Smooth muscle cell of the brain vasculature (primary cell): ENCODE measurements around the gene PTTG2.

Experiments
- DNase-seq: peaks from one replicate; pipeline ENCODE4 v3.0.0-alpha.2; 2012; ENCODE audit warnings: low read depth, low spot score

The PTTG2 gene

GRCh38 chr4:38008571-38009021 is 48.4 kb downstream of the PTTG2 start:
- DNase-seq, result no peak

GRCh38 chr4:38009421-38009820 is 49.2 kb downstream of the PTTG2 start:
- DNase-seq, result no peak

- DNase-seq, result no peak
Measured at GRCh38 chr4:38009949-38010348, 49.8 kb downstream of the PTTG2 start.
